Heart right ventricle (tissue), 16 donors: Measurements from ENCODE around the gene CNOT11. TPM values are rescaled to one million over a fixed set of nuclear protein-coding genes. Genes with fewer than 3 reads are reported as not detected.
"Not testable (repeated sequence)": the region's sequence is repeated elsewhere in the genome, so short reads cannot be mapped to it uniquely, and the experiment has no call there.

Source experiments
- ATAC-seq, 8 donors: fragments of 200-7000 bp; cut with Tn5 transposase; one replicate each; pipeline ENCODE4 v1.9.1; 2020; ENCODE audit warnings: mild to moderate bottlenecking in 8 of 8, moderate library complexity in 8 of 8, moderate number of reproducible peaks in 1 of 8
- DNase-seq, 2 donors: peaks; one replicate each; pipeline ENCODE4 v3.0.0-alpha.2; 2020
- H3K27ac ChIP-seq, 10 donors: fragments of 200-600 bp; sonication (generic) in 2 of 10; one replicate each; pipeline versions ENCODE4 v1.5.0 to v1.8.0; 2020 to 2022; ENCODE audit warnings: mild to moderate bottlenecking in 3 of 10
- H3K27me3 ChIP-seq, 7 donors: fragments of 200-600 bp; one replicate each; pipeline ENCODE4 v1.8.0; 2021 to 2022; ENCODE audit warnings: mild to moderate bottlenecking in 2 of 7
- H3K36me3 ChIP-seq, 9 donors: fragments of 200-600 bp; sonication (generic) in 1 of 9; one replicate each; pipeline versions ENCODE4 v1.5.0 to v1.8.0; 2020 to 2022; ENCODE audit warnings: mild to moderate bottlenecking in 2 of 9
- H3K4me1 ChIP-seq, 9 donors: fragments of 200-600 bp; sonication (generic) in 1 of 9; one replicate each; pipeline versions ENCODE4 v1.5.0 to v1.8.0; 2020 to 2022; ENCODE audit warnings: mild to moderate bottlenecking in 4 of 9
- H3K4me3 ChIP-seq, 10 donors: fragments of 200-600 bp; sonication (generic) in 2 of 10; one replicate each; pipeline versions ENCODE4 v1.5.0 to v1.8.0; 2020 to 2022; ENCODE audit warnings: mild to moderate bottlenecking in 7 of 10, moderate library complexity in 2 of 10
- H3K9me3 ChIP-seq, 11 donors: fragments of 200-600 bp in 10 of 11; sonication (generic) in 2 of 11; one replicate each; pipeline versions ENCODE4 v1.5.0 to v1.8.0; 2013 to 2022; ENCODE audit warnings: mild to moderate bottlenecking in 2 of 11, control low read depth in 1 of 11, moderate library complexity in 1 of 11
- WGBS, 2 donors: extraction: QIAGEN DNeasy Blood & Tissue Kit; methylation state at CpG; one replicate each; pipeline ENCODE4 v1.1.7; 2013; ENCODE audit warnings: inconsistent platforms in 1 of 2; 5-methylcytosine and 5-hydroxymethylcytosine counted together
- intact Hi-C, 10 donors: fragments of 100-400 bp; cut with DNase I; formaldehyde crosslinking; loops; one replicate each; pipeline versions ENCODE4 v1.11.1 to v1.14.2; 2022
- polyA plus RNA-seq, 2 donors: library from polyadenylated mRNA; stranded (reverse); fragments of 200-250 nt; gene quantifications; one replicate each; pipeline ENCODE4 v1.2.3, GENCODE V29; 2013
- total RNA-seq, 10 donors: library from RNA; stranded (reverse); fragmentation: NEBNext Ultra II Directional in 3 of 10; extraction: Animal tissue kit (Norgen Biotek cat#: 25700) in 3 of 10; gene quantifications; one replicate each; pipeline versions ENCODE4 v1.2.1 to v1.2.4, GENCODE V29; 2021 to 2023
- TF ChIP-seq, protein P1 (sequence below), 9 donors: fragments of 200-600 bp; sonication (generic) in 2 of 9; IDR thresholded peaks; one replicate each; pipeline versions ENCODE4 v1.5.0 to v1.8.0; 2021 to 2022; ENCODE audit warnings: antibody characterized with exemption in 9 of 9, mild to moderate bottlenecking in 5 of 9, moderate library complexity in 1 of 9
- donor health status: Arrhythmogenic right ventricular cardiomyopathy.
- donor health status: ischemic (EF 13 %, LVEDD 7.1; RV severe dilation, severe dysfunction).
- donor health status: healthy with polysubstance abuse.
- donor health status: DM: no; HTN: yes; CAD: no.
- donor health status: DM: no; HTN: no; CAD: no.
- donor health status: ischemic (EF 25% LVEDD 6.9; RV normal size, moderate dysfunction).
- donor health status: ischemic (EF 25% LVEDD 5.7; RV mildly dilated, moderate dysfunction).
- donor health status: healthy.
- donor health status: DM: yes; HTN: yes; CAD: no.
- donor health status: Ischemic cardiomyopathy.
- donor health status: ischemic (EF 35%, LVEDD 5.7; RV mildly dilated, moderate dysfunction).
- donor health status: nonischemic (EF 11% LVEDD 7.7; RV severe dilation, severe dysfunction).
- donor health status: DM: yes; HTN: yes; CAD: no.
- donor health status: PGD.
- donor health status: ischemic (EF 29% LVEDD 5.4; RV normal size, mild dysfunction).
- donor health status: nonischemic (EF 23%, LVEDD 6.1; RV moderate dilation, normal function).

Gene CNOT11
- total and polyA plus RNA-seq, 12 donors = 14.5 to 77.1 (median 43.8) TPM

DNA sequence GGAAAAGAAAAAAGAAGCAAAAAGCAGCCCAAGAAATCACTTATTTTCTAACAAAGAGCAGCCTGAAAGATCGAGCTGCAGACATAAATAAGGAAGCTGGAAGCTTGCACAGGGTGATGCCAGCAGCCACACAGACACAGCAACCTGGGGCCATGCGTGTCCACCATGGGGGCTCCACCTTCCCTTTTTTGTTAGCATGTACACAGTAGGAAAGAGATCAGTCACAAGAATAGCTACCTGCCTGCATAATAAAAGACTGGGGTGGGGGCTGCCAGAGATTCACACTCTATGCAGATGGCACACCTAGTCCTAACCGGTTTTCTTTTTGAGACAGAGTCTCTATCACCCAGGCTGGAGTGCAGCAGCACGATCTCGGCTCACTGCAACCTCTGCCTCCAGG lies 2.9 kb upstream of the CNOT11 start:
- Histone ChIP-seq H3K4me3 (no peak overlapping the region), H3K27me3 (no peaks in the 10 kb centered on the region), H3K4me1 (peaks cover 2 to 27% (median 23%) of the 10 kb centered on the region in 9 donors), H3K36me3 (no peaks in the 10 kb centered on the region), H3K27ac (peak overlapping the region in 1 of 10 donors; percentile 27), H3K9me3 (no peaks in the 10 kb centered on the region)
- 77 to 81% methylated on average over 5 of the region's 5 CpGs for WGBS, 2 donors
- intact Hi-C loops = loop anchor here in 2 of 10 donors (5.0 to 10.0 kb wide), 3 partner anchors 55 to 238 kb away; partner anchors contain the start of genes RNF149 (in 1 of the 2) and TBC1D8 (in 1 of the 2)
- TF ChIP-seq, protein P1, sequence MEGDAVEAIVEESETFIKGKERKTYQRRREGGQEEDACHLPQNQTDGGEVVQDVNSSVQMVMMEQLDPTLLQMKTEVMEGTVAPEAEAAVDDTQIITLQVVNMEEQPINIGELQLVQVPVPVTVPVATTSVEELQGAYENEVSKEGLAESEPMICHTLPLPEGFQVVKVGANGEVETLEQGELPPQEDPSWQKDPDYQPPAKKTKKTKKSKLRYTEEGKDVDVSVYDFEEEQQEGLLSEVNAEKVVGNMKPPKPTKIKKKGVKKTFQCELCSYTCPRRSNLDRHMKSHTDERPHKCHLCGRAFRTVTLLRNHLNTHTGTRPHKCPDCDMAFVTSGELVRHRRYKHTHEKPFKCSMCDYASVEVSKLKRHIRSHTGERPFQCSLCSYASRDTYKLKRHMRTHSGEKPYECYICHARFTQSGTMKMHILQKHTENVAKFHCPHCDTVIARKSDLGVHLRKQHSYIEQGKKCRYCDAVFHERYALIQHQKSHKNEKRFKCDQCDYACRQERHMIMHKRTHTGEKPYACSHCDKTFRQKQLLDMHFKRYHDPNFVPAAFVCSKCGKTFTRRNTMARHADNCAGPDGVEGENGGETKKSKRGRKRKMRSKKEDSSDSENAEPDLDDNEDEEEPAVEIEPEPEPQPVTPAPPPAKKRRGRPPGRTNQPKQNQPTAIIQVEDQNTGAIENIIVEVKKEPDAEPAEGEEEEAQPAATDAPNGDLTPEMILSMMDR (IDR thresholded peaks at IDR 0.05) = no peak
- no peak for DNase-seq
- no peak for ATAC-seq

DNA sequence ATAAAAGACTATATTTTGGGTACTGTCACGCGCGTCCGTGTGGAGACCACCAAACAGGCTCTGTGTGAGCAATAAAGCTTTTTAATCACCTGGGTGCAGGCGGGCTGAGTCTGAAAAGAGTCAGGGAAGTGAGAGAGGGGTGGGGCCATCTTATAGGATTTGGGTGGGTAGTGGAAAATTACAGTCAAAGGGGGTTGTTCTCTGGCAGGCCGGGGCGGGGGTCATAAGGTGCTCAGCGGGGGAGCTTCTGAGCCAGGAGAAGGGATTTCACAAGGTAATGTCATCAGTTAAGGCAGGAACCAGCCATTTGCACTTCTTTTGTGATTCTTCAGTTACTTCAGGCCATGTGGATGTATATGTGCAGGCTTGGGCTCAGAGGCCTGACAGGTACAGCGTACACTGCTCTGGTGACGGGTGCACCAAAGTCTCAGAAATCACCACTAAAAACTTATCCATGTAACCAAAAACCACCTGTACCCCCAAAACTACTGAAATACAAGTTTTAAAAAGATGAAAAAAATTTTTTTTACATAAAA lies 1.4 kb upstream of the CNOT11 start:
- H3K27me3 ChIP-seq, ATAC-seq, H3K36me3 ChIP-seq, DNase-seq, H3K9me3 ChIP-seq: not testable (repeated sequence)
- 89 to 91% methylated on average over 10 of the region's 10 CpGs for WGBS, 2 donors
- intact Hi-C loops = loop anchor here in 2 of 10 donors (5.0 to 10.0 kb wide), 3 partner anchors 53 to 239 kb away; partner anchors contain the start of genes RNF149 (in 1 of the 2) and TBC1D8 (in 1 of the 2)
- Histone ChIP-seq H3K4me3 (peak overlapping the region in 2 of 10 donors; percentile 78 to 99), H3K4me1 (peaks cover 2 to 42% (median 34%) of the 10 kb centered on the region in 9 donors), H3K27ac (peak overlapping the region in 1 of 10 donors; percentile 99)

DNA sequence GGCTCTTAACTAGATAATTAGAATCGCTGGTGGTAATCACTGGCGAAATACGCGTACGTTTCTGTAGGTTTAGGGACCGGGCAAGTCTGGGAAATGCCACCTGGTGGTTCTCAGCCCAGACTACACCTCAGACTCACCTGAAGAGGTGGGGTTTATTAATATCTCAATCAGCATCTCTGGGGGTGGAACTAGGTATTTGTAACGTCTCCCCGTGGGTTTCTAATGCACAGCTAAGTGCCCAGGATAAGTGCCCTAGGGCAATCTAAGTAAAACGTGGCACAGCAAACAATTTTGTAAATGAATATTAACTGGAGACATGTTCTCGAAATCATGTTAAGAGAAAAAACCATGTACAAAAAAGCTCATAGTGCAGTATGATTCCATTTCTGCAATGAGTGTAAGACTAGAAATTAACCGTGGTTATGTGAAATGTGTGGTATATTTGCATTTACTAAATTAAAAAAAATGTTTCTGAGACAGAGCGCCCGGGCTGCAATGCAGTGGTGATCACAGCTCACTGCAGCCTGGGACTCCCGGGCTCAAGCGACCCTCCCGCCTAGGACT lies 760 bp upstream of the CNOT11 start:
- ATAC-seq (peak; percentile 46 to 69 (median 57)), DNase-seq (no peak)
- TF ChIP-seq, protein P1 (IDR thresholded peaks at IDR 0.05) = peak in 4 of 9 donors; percentile 25 to 45 (median 27)
- peaks cover 2 to 42% (median 38%) of the 10 kb centered on the region in 9 donors for H3K4me1 ChIP-seq
- peaks cover 0 to 2% (median 0%) of the 10 kb centered on the region in 9 donors for H3K36me3 ChIP-seq
- 43 to 44% methylated on average over 16 of the region's 16 CpGs for WGBS, 2 donors
- peak overlapping the region in 9 of 10 donors; percentile 78 to 100 (median 97) for H3K4me3 ChIP-seq
- intact Hi-C loops = loop anchor here in 2 of 10 donors (5.0 to 10.0 kb wide), 3 partner anchors 53 to 240 kb away; partner anchors contain the start of genes RNF149 (in 1 of the 2) and TBC1D8 (in 1 of the 2)
- H3K27ac ChIP-seq = peak overlapping the region; percentile 67 to 99 (median 97)
- H3K27me3 ChIP-seq = no peaks in the 10 kb centered on the region
- no peaks in the 10 kb centered on the region for H3K9me3 ChIP-seq

DNA sequence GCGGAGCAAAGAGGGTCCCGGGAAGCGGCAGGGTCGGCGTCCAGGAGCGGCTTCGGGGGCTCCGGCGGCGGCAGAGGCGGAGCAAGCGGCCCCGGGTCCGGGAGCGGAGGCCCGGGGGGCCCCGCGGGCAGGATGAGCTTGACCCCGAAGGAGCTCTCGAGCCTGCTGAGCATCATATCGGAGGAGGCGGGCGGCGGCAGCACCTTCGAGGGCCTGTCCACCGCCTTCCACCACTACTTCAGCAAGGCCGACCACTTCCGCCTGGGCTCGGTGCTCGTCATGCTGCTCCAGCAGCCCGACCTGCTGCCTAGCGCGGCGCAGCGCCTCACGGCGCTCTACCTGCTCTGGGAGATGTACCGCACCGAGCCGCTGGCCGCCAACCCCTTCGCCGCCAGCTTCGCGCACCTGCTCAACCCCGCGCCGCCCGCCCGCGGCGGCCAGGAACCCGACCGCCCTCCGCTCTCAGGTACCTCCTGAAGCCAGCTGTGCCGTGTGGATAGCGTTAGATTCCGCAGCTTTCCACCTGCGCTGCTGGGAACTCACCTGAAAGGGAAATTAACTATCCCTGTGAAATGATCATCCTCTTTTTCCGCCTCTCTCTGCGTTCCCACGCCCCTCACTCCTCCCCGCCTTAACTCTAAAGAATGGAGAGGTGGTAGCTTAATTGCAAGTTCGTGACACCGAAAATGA lies 472 bp downstream of the CNOT11 start:
- H3K4me1 ChIP-seq = peaks cover 2 to 42% (median 38%) of the 10 kb centered on the region in 9 donors
- peak overlapping the region; percentile 71 to 100 (median 95) for H3K4me3 ChIP-seq
- H3K27me3 ChIP-seq = no peaks in the 10 kb centered on the region
- DNase-seq (peak; percentile 50 to 60), ATAC-seq (peak; percentile 31 to 77 (median 56))
- peaks cover 0 to 14% (median under 1%) of the 10 kb centered on the region in 9 donors for H3K36me3 ChIP-seq
- 0% methylated on average over 65 of the region's 65 CpGs for WGBS, 2 donors
- intact Hi-C loops = loop anchor here in 2 of 10 donors (5.0 to 10.0 kb wide), 3 partner anchors 52 to 241 kb away; partner anchors contain the start of genes RNF149 (in 1 of the 2) and TBC1D8 (in 1 of the 2)
- TF ChIP-seq, protein P1 (IDR thresholded peaks at IDR 0.05) = no peak
- peak overlapping the region; percentile 64 to 99 (median 97) for H3K27ac ChIP-seq
- H3K9me3 ChIP-seq = no peaks in the 10 kb centered on the region
